ENCODE results near the gene CSGALNACT2. TPM values are rescaled to one million over a fixed set of nuclear protein-coding genes. Genes with fewer than 3 reads are reported as not detected.
A peak's percentile ranks its signal among the peaks of the same experiment; 100 is the strongest.

CSGALNACT2 gene
- total RNA-seq, 1 experiment from 2014 or later = 8.9 TPM

GRCh38 chr10:43210556-43210955 is 72.3 kb downstream of the CSGALNACT2 start:
- WGBS (ENCODE audit: extremely low coverage, insufficient read length, low lambda C conversion rate) = no CpG with 5 or more reads among the region's 6 CpGs
- H3K4me3 Mint-ChIP-seq = no peak overlapping the region
- peak overlapping the region in 1 of 3 experiments; percentile 79; a peak in 1 of 7 replicates for H3K27ac Mint-ChIP-seq
- Histone ChIP-seq H3K18ac (ENCODE audit: insufficient read length, low read depth, low read length) (no peak overlapping the region), H2BK5ac (ENCODE audit: insufficient read length, low read length) (no peak overlapping the region), H4K5ac (ENCODE audit: insufficient read length, low read depth, low read length) (no peak overlapping the region), H3K23ac (ENCODE audit: insufficient read length, low read depth, low read length) (no peak overlapping the region), H3T11ph (ENCODE audit: low read length) (no peak overlapping the region), H2BK15ac (ENCODE audit: low read depth, low read length) (no peak overlapping the region), H2BK20ac (ENCODE audit: low read depth, low read length, poor library complexity, severe bottlenecking) (no peak overlapping the region), H3K9me3 (ENCODE audit: control insufficient read depth, low read depth, low read length) (no peaks in the 10 kb centered on the region), H3K27me3 (ENCODE audit: insufficient read depth, low read length) (no peaks in the 10 kb centered on the region), H2AK5ac (ENCODE audit: insufficient read length, low read length) (no peak overlapping the region), H3K4ac (ENCODE audit: low read depth, low read length) (no peak overlapping the region), H3K56ac (ENCODE audit: insufficient read length, low read depth, low read length) (no peak overlapping the region), H4K8ac (replicated peaks; ENCODE audit: insufficient read length, low read depth, low read length) (no peak overlapping the region), H3K9ac (ENCODE audit: extremely low read depth, insufficient read length, low read length) (no peak overlapping the region), H4K20me1 (ENCODE audit: control insufficient read depth, insufficient read depth, insufficient read length) (no peaks in the 10 kb centered on the region), H2BK12ac (ENCODE audit: insufficient read length, low read depth, low read length) (no peak overlapping the region), H3K79me1 (ENCODE audit: insufficient read depth, low read depth, low read length, poor library complexity, severe bottlenecking) (no peaks in the 10 kb centered on the region), H3K4me1 (ENCODE audit: insufficient read depth, low read length) (no peaks in the 10 kb centered on the region), H2AFZ (ENCODE audit: low read length) (no peak overlapping the region), H3K79me2 (ENCODE audit: insufficient read depth, low read length) (no peaks in the 10 kb centered on the region), H4K91ac (ENCODE audit: insufficient read length, low read depth, low read length) (no peak overlapping the region), H3K14ac (ENCODE audit: insufficient read depth, low read length) (no peak overlapping the region), H3K4me2 (ENCODE audit: insufficient read depth, insufficient read length, low read length) (no peak overlapping the region), H3K23me2 (ENCODE audit: insufficient read length, low read depth, low read length, poor library complexity, severe bottlenecking) (no peaks in the 10 kb centered on the region), H3K27ac (ENCODE audit: insufficient read length, low read depth, low read length) (no peak overlapping the region), H2BK120ac (ENCODE audit: low read depth, low read length, poor library complexity, severe bottlenecking) (no peak overlapping the region)
- no peaks in the 10 kb centered on the region for H3K9me3 Mint-ChIP-seq
- H3K4me1 Mint-ChIP-seq = peaks cover 4 to 6% of the 10 kb centered on the region in 2 experiments; a peak in 3 of 4 replicates
- DNase-seq = no peak
- TF ChIP-seq, protein P1, sequence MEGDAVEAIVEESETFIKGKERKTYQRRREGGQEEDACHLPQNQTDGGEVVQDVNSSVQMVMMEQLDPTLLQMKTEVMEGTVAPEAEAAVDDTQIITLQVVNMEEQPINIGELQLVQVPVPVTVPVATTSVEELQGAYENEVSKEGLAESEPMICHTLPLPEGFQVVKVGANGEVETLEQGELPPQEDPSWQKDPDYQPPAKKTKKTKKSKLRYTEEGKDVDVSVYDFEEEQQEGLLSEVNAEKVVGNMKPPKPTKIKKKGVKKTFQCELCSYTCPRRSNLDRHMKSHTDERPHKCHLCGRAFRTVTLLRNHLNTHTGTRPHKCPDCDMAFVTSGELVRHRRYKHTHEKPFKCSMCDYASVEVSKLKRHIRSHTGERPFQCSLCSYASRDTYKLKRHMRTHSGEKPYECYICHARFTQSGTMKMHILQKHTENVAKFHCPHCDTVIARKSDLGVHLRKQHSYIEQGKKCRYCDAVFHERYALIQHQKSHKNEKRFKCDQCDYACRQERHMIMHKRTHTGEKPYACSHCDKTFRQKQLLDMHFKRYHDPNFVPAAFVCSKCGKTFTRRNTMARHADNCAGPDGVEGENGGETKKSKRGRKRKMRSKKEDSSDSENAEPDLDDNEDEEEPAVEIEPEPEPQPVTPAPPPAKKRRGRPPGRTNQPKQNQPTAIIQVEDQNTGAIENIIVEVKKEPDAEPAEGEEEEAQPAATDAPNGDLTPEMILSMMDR (conservative IDR thresholded peaks at IDR 0.05) = no peak
- peaks cover 1% of the 10 kb centered on the region for H3K27me3 Mint-ChIP-seq (ENCODE audit: low read depth)
- no peaks in the 10 kb centered on the region for H3K36me3 Mint-ChIP-seq (ENCODE audit: insufficient read depth in 1 of 3, low read depth in 3 of 3)
